HepG2 (cell line): ENCODE measurements around the gene CPZ. TPM values are rescaled to one million over a fixed set of nuclear protein-coding genes. Genes with fewer than 3 reads are reported as not detected.

Source experiments
- EEA1 ChIP-seq: sonication (generic); formaldehyde crosslinking; IDR thresholded peaks from 2 replicates; pipeline ENCODE4 v1.5.1; 2020; ENCODE audit warnings: mild to moderate bottlenecking, missing genetic modification reagents, borderline replicate concordance
- EP300 ChIP-seq, 3 experiments: sonication (generic) in 1 of 3; formaldehyde crosslinking in 1 of 3; IDR thresholded peaks; 2 replicates each; pipeline versions ENCODE4 v1.5.1 to v1.6.1; 2011 to 2020; ENCODE audit warnings: low read depth in 2 of 3, low read length in 2 of 3, borderline replicate concordance in 1 of 3, improper control_type of control experiment in 1 of 3, mild to moderate bottlenecking in 1 of 3, missing genetic modification reagents in 1 of 3, moderate library complexity in 1 of 3
- FOSL1 ChIP-seq: sonication (generic); formaldehyde crosslinking; IDR thresholded peaks from 2 replicates; pipeline ENCODE4 v1.9.0; 2021; ENCODE audit warnings: missing genetic modification reagents, borderline replicate concordance
- FOXC1 ChIP-seq: sonication (generic); formaldehyde crosslinking; IDR thresholded peaks from 2 replicates; pipeline ENCODE4 v1.8.0; 2022; ENCODE audit warnings: mild to moderate bottlenecking, missing genetic modification reagents, borderline replicate concordance
- MLXIP ChIP-seq: sonication (generic); formaldehyde crosslinking; IDR thresholded peaks from 2 replicates; pipeline ENCODE4 v1.9.0; 2021; ENCODE audit warnings: missing genetic modification reagents, borderline replicate concordance
- THAP11 ChIP-seq: IDR thresholded peaks from 2 replicates; pipeline ENCODE4 v1.6.1; 2016; ENCODE audit warnings: missing biosample characterization, missing genetic modification reagents
- U2AF2 ChIP-seq: fragments of 200-400 bp; formaldehyde crosslinking; IDR thresholded peaks from 2 replicates; pipeline ENCODE4 v1.6.1; 2017; ENCODE audit warnings: low read depth, mild to moderate bottlenecking, low read length
- ZNF33A ChIP-seq: sonication (generic); formaldehyde crosslinking; IDR thresholded peaks from 2 replicates; pipeline ENCODE4 v1.5.1; 2020; ENCODE audit warnings: missing genetic modification reagents, mild to moderate bottlenecking, moderate library complexity, borderline replicate concordance
- ZNF720 ChIP-seq: sonication (generic); formaldehyde crosslinking; IDR thresholded peaks from 2 replicates; pipeline ENCODE4 v1.4.0; 2020; ENCODE audit warnings: missing genetic modification reagents
- ZNF740 ChIP-seq: sonication (generic); formaldehyde crosslinking; IDR thresholded peaks from 2 replicates; pipeline ENCODE4 v1.4.0; 2020; ENCODE audit warnings: missing genetic modification reagents
- ZNF75D ChIP-seq: sonication (generic); formaldehyde crosslinking; IDR thresholded peaks from 2 replicates; pipeline ENCODE4 v1.8.1; 2023; ENCODE audit warnings: missing genetic modification reagents, mild to moderate bottlenecking, borderline replicate concordance
- ZNF788 ChIP-seq: sonication (generic); formaldehyde crosslinking; IDR thresholded peaks from 2 replicates; pipeline ENCODE4 v1.5.0; 2020; ENCODE audit warnings: mild to moderate bottlenecking, missing genetic modification reagents, borderline replicate concordance
- polyA plus RNA-seq, 8 experiments: library from polyadenylated mRNA; depleted of rRNA in 3 of 8; stranded (reverse) in 7 of 8; unstranded in 1 of 8; fragments of >200 nt; fragmentation: Illumina TruSeq in 4 of 8; extraction: Trizol in 4 of 8; gene quantifications; 2 replicates each; pipeline versions ENCODE4 v1.2.1 to v1.2.3, GENCODE V29; 2011 to 2016; ENCODE audit warnings: low read depth in 4 of 8, missing spikeins in 1 of 8, mixed read lengths in 1 of 8; ENCODE audit not compliant: insufficient read depth in 1 of 8
- total RNA-seq, 5 experiments: library from RNA; depleted of rRNA; stranded (reverse); fragments of >200 nt; fragmentation: Illumina TruSeq; extraction: Trizol; gene quantifications; 2 replicates each; pipeline ENCODE4 v1.2.3, GENCODE V29; 2016; ENCODE audit warnings: low read depth in 1 of 5
- TF ChIP-seq, protein P1 (sequence below): sonication (generic); formaldehyde crosslinking; IDR thresholded peaks from 2 replicates; pipeline ENCODE4; 2020; ENCODE audit warnings: missing genetic modification reagents, mild to moderate bottlenecking, borderline replicate concordance
- TF ChIP-seq, protein P2 (sequence below): sonication (generic); formaldehyde crosslinking; IDR thresholded peaks from 2 replicates; pipeline ENCODE4 v1.4.0; 2020; ENCODE audit warnings: mild to moderate bottlenecking, missing genetic modification reagents
- TF ChIP-seq, protein P3 (sequence below): sonication (generic); formaldehyde crosslinking; IDR thresholded peaks from 2 replicates; pipeline ENCODE4 v1.8.1; 2023; ENCODE audit warnings: mild to moderate bottlenecking, missing genetic modification reagents
- TF ChIP-seq, protein P4 (sequence below): sonication (generic); formaldehyde crosslinking; IDR thresholded peaks from 2 replicates; pipeline ENCODE4 v1.5.1; 2020; ENCODE audit warnings: mild to moderate bottlenecking, missing genetic modification reagents

CPZ gene
- total and polyA plus RNA-seq, 2 of the 13 experiments (the other 11 are each of a cell fraction or from before 2014, with no cell fraction given): 0.58 to 0.61 TPM

- TF ChIP-seq, protein P1, sequence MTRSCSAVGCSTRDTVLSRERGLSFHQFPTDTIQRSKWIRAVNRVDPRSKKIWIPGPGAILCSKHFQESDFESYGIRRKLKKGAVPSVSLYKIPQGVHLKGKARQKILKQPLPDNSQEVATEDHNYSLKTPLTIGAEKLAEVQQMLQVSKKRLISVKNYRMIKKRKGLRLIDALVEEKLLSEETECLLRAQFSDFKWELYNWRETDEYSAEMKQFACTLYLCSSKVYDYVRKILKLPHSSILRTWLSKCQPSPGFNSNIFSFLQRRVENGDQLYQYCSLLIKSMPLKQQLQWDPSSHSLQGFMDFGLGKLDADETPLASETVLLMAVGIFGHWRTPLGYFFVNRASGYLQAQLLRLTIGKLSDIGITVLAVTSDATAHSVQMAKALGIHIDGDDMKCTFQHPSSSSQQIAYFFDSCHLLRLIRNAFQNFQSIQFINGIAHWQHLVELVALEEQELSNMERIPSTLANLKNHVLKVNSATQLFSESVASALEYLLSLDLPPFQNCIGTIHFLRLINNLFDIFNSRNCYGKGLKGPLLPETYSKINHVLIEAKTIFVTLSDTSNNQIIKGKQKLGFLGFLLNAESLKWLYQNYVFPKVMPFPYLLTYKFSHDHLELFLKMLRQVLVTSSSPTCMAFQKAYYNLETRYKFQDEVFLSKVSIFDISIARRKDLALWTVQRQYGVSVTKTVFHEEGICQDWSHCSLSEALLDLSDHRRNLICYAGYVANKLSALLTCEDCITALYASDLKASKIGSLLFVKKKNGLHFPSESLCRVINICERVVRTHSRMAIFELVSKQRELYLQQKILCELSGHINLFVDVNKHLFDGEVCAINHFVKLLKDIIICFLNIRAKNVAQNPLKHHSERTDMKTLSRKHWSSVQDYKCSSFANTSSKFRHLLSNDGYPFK (CRISPR knock-in tag): no peak
- TF ChIP-seq ZNF75D (CRISPR knock-in tag) (0 out of 2 replicates have a peak, but pooled peaks have one; percentile 51), ZNF720 (no peak), THAP11 (CRISPR knock-in tag) (peak; percentile 53), EP300 (IDR thresholded peaks at IDR 0.05; ENCODE audit: low read depth in 2 of 2, low read length in 2 of 2) (no peak), EP300 (CRISPR knock-in tag; IDR thresholded peaks at IDR 0.05; ENCODE audit: borderline replicate concordance) (no peak), ZNF33A (CRISPR knock-in tag) (no peak), U2AF2 (no peak), ZNF788 (no peak), MLXIP (CRISPR knock-in tag) (no peak), EEA1 (CRISPR knock-in tag) (no peak), FOXC1 (CRISPR knock-in tag) (peak; percentile 38; the same call in 1 of the 2 replicates), ZNF740 (CRISPR knock-in tag) (no peak), FOSL1 (CRISPR knock-in tag) (no peak)
- TF ChIP-seq, protein P2, sequence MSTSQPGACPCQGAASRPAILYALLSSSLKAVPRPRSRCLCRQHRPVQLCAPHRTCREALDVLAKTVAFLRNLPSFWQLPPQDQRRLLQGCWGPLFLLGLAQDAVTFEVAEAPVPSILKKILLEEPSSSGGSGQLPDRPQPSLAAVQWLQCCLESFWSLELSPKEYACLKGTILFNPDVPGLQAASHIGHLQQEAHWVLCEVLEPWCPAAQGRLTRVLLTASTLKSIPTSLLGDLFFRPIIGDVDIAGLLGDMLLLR (CRISPR knock-in tag): no peak
- TF ChIP-seq, protein P3, sequence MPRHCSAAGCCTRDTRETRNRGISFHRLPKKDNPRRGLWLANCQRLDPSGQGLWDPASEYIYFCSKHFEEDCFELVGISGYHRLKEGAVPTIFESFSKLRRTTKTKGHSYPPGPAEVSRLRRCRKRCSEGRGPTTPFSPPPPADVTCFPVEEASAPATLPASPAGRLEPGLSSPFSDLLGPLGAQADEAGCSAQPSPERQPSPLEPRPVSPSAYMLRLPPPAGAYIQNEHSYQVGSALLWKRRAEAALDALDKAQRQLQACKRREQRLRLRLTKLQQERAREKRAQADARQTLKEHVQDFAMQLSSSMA (CRISPR knock-in tag): no peak
- TF ChIP-seq, protein P4, sequence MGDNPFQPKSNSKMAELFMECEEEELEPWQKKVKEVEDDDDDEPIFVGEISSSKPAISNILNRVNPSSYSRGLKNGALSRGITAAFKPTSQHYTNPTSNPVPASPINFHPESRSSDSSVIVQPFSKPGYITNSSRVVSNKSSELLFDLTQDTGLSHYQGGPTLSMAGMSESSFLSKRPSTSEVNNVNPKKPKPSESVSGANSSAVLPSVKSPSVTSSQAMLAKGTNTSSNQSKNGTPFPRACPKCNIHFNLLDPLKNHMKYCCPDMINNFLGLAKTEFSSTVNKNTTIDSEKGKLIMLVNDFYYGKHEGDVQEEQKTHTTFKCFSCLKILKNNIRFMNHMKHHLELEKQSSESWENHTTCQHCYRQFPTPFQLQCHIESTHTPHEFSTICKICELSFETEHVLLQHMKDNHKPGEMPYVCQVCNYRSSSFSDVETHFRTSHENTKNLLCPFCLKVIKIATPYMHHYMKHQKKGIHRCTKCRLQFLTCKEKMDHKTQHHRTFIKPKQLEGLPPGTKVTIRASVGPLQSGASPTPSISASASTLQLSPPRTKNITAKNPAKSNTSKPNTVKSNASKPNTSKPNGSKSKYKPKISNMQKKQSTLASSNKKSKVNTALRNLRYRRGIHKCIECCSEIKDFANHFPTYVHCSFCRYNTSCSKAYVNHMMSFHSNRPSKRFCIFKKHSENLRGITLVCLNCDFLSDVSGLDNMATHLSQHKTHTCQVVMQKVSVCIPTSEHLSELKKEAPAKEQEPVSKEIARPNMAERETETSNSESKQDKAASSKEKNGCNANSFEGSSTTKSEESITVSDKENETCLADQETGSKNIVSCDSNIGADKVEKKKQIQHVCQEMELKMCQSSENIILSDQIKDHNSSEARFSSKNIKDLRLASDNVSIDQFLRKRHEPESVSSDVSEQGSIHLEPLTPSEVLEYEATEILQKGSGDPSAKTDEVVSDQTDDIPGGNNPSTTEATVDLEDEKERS: no peak
These were observed 12.1 kb upstream of the CPZ start, which contains the start of gene GPR78 (continued) for GRCh38 chr4:8580321-8581093.
